Fibroblast of lung (primary cell): ENCODE results near the gene CPA1. TPM values are rescaled to one million over a fixed set of nuclear protein-coding genes. Genes with fewer than 3 reads are reported as not detected.

Experiments
- DNase-seq, 2 donors: peaks; one replicate each; pipeline versions ENCODE4 v3.0.0 to v3.0.0-alpha.2; 2010; ENCODE audit warnings: low read depth in 2 of 2
- H2AFZ ChIP-seq: 2 replicates; pipeline ENCODE4 v1.5.1; 2012; ENCODE audit warnings: low read length, control low read depth, inconsistent platforms
- H3K27ac ChIP-seq: 2 replicates; pipeline ENCODE4 v1.5.1; 2011; ENCODE audit warnings: low read length, control low read depth; ENCODE audit not compliant: insufficient read depth
- H3K27me3 ChIP-seq: 2 replicates; pipeline ENCODE4 v1.5.1; 2011; ENCODE audit warnings: mild to moderate bottlenecking, low read length; ENCODE audit not compliant: control insufficient read depth, insufficient read depth
- H3K36me3 ChIP-seq: 2 replicates; pipeline ENCODE4 v1.5.1; 2011; ENCODE audit warnings: low read length; ENCODE audit not compliant: control insufficient read depth, insufficient read depth
- H3K4me1 ChIP-seq: 2 replicates; pipeline ENCODE4 v1.5.1; 2011; ENCODE audit warnings: low read length; ENCODE audit not compliant: control insufficient read depth, insufficient read depth; ENCODE audit errors: extremely low read depth
- H3K4me2 ChIP-seq: 2 replicates; pipeline ENCODE4 v1.5.1; 2011; ENCODE audit warnings: low read length, control low read depth; ENCODE audit not compliant: insufficient read depth; ENCODE audit errors: extremely low read depth
- H3K4me3 ChIP-seq, 4 experiments: fragments of 200-600 bp in 1 of 4; sonication (generic) in 1 of 4; replicated peaks in 1 of 4; 2 replicates each; pipeline ENCODE4 v1.5.1; 2011 to 2016; ENCODE audit warnings: low read length in 4 of 4, low read depth in 3 of 4, mild to moderate bottlenecking in 3 of 4, control low read depth in 2 of 4, inconsistent platforms in 1 of 4, mixed read lengths in 1 of 4; ENCODE audit not compliant: insufficient read depth in 1 of 4; ENCODE audit errors: control extremely low read depth in 1 of 4
- H3K79me2 ChIP-seq: 2 replicates; pipeline ENCODE4 v1.5.1; 2012; ENCODE audit warnings: mild to moderate bottlenecking, low read length, inconsistent platforms; ENCODE audit not compliant: control insufficient read depth, insufficient read depth
- H3K9ac ChIP-seq: 2 replicates; pipeline ENCODE4 v1.5.1; 2011; ENCODE audit warnings: mild to moderate bottlenecking, low read length, control low read depth; ENCODE audit not compliant: insufficient read depth
- H3K9me3 ChIP-seq: 2 replicates; pipeline ENCODE4 v1.5.1; 2012; ENCODE audit warnings: low read depth, low read length; ENCODE audit not compliant: control insufficient read depth, insufficient read depth
- H4K20me1 ChIP-seq: 2 replicates; pipeline ENCODE4 v1.5.1; 2011; ENCODE audit warnings: low read length; ENCODE audit not compliant: control insufficient read depth, insufficient read depth; ENCODE audit errors: extremely low read depth
- EZH2 ChIP-seq: IDR thresholded peaks from 2 replicates; pipeline ENCODE4 v1.5.1; 2012; ENCODE audit warnings: low read length, control low read depth, mild to moderate bottlenecking; ENCODE audit errors: missing control alignments
- polyA plus RNA-seq, 2 donors: library from polyadenylated mRNA; depleted of rRNA in 1 of 2; stranded (reverse) in 1 of 2; unstranded in 1 of 2; fragments of >200 nt; gene quantifications; 2 replicates each; pipeline ENCODE4 v1.2.1, GENCODE V29; 2011 to 2012; ENCODE audit warnings: missing spikeins in 1 of 2
- total RNA-seq: library from RNA; depleted of rRNA; stranded (reverse); fragments of >200 nt; gene quantifications from 2 replicates; pipeline ENCODE4 v1.2.1, GENCODE V29; 2014
- TF ChIP-seq, protein P1 (sequence below), 2 donors: IDR thresholded peaks in 1 of 2; conservative IDR thresholded peaks in 1 of 2; 1 replicate in 1 of 2; 2 replicates in 1 of 2; pipeline ENCODE4 v1.5.1; 2011 to 2012; ENCODE audit warnings: low read length in 2 of 2, control low read depth in 1 of 2, inconsistent platforms in 1 of 2, low read depth in 1 of 2, mild to moderate bottlenecking in 1 of 2

CPA1 gene
- total and polyA plus RNA-seq, 2 donors (not counting 1 experiment from before 2014, with no cell fraction given): under 0.01 to 0.12 TPM

DNA sequence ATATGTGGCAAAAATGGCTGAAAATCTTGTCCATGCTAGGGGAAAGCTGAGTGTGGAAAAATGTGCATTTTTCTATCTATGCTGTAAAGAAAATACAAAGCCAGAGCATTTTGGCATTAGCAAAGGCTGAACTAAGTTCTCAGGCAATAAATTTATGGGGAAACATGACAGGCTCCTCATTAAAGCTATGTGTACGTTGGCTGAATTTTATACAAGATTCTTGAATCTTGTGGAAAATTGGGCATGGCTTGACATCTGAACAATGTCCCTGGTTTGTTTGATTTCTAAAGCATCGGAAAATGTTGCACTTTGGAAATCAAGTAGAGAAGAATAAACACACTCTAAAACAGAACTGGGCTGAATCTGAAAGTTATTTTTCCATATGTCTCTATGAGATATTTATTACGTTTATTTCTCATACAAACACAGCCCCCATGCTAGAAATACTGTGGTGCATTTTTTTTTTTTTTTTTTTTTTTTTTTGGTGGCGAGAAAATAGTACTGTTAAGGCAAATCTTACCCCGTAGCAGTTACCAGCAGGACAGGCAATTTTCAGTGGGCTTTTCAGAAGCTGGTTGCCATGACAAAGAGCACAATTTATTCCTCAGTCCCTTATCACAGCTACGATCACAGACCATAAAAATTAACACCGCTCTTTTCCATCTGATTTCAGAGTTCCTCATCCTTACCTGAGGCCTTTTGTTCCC is 16.9 kb downstream of the CPA1 start:
- no peak overlapping the region for H2AFZ ChIP-seq
- H4K20me1 ChIP-seq: no peaks in the 10 kb centered on the region
- no peak for TF ChIP-seq EZH2
- TF ChIP-seq, protein P1, sequence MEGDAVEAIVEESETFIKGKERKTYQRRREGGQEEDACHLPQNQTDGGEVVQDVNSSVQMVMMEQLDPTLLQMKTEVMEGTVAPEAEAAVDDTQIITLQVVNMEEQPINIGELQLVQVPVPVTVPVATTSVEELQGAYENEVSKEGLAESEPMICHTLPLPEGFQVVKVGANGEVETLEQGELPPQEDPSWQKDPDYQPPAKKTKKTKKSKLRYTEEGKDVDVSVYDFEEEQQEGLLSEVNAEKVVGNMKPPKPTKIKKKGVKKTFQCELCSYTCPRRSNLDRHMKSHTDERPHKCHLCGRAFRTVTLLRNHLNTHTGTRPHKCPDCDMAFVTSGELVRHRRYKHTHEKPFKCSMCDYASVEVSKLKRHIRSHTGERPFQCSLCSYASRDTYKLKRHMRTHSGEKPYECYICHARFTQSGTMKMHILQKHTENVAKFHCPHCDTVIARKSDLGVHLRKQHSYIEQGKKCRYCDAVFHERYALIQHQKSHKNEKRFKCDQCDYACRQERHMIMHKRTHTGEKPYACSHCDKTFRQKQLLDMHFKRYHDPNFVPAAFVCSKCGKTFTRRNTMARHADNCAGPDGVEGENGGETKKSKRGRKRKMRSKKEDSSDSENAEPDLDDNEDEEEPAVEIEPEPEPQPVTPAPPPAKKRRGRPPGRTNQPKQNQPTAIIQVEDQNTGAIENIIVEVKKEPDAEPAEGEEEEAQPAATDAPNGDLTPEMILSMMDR (conservative IDR thresholded peaks at IDR 0.05 in 1 of 2, IDR thresholded peaks at IDR 0.05 in 1 of 2; ENCODE audit: low read depth in 1 of 2, low read length in 2 of 2): no peak
- H3K4me3 ChIP-seq: no peak overlapping the region
- peak overlapping the region; percentile 18 for H3K4me2 ChIP-seq
- H3K36me3 ChIP-seq: no peaks in the 10 kb centered on the region
- H3K9ac ChIP-seq: no peak overlapping the region
- no peak overlapping the region for H3K27ac ChIP-seq
- DNase-seq: peak in 1 of 2 donors; percentile 37
- H3K79me2 ChIP-seq: no peaks in the 10 kb centered on the region
- peaks cover 13% of the 10 kb centered on the region for H3K4me1 ChIP-seq
- H3K27me3 ChIP-seq: no peaks in the 10 kb centered on the region
- H3K9me3 ChIP-seq: no peaks in the 10 kb centered on the region

GRCh38 chr7:130397758-130398073 is 17.4 kb downstream of the CPA1 start:
- Histone ChIP-seq H3K27me3 (no peaks in the 10 kb centered on the region), H3K4me1 (peaks cover 10% of the 10 kb centered on the region), H3K27ac (no peak overlapping the region), H3K9ac (no peak overlapping the region), H3K4me3 (no peak overlapping the region), H4K20me1 (no peaks in the 10 kb centered on the region), H3K4me2 (no peak overlapping the region), H3K9me3 (no peaks in the 10 kb centered on the region), H3K36me3 (no peaks in the 10 kb centered on the region), H3K79me2 (no peaks in the 10 kb centered on the region), H2AFZ (no peak overlapping the region)
- DNase-seq: no peak
- no peak for TF ChIP-seq EZH2
- TF ChIP-seq, protein P1 (conservative IDR thresholded peaks at IDR 0.05 in 1 of 2, IDR thresholded peaks at IDR 0.05 in 1 of 2; ENCODE audit: low read depth in 1 of 2, low read length in 2 of 2): no peak

DNA sequence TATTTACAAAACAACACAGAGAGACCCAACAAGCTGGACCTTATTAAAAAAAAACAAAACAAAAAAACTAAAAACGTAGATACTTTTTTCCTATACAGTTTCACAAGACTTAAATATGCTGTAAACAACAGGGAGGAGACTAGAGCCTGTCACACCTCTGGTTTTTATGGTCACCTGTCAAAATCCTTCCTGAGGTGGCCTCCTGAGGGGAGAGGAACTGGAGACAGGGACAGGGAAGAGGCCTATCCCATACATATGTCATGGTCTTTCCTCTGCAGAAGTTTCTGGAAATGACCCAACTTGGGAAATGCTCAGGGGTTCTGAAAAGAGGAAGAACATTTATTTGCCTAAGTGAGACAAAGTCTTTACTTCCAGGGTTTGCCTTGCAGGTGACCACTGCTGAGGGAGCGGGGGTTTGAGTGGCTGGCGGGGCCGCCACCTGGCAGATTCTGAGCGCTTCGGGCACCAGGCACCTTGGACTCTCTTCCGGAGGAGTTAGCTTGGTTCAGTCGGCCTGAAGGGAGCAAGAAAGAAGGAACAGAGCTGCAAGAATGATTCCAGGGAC is 18.3 kb downstream of the CPA1 start:
- no peak overlapping the region for H3K4me2 ChIP-seq
- DNase-seq: no peak
- H3K4me1 ChIP-seq: peaks cover 2% of the 10 kb centered on the region
- H3K9me3 ChIP-seq: no peaks in the 10 kb centered on the region
- H3K79me2 ChIP-seq: no peaks in the 10 kb centered on the region
- no peak overlapping the region for H3K9ac ChIP-seq
- H3K27me3 ChIP-seq: no peaks in the 10 kb centered on the region
- no peak overlapping the region for H3K27ac ChIP-seq
- H3K36me3 ChIP-seq: no peaks in the 10 kb centered on the region
- no peaks in the 10 kb centered on the region for H4K20me1 ChIP-seq
- H2AFZ ChIP-seq: no peak overlapping the region
- no peak for TF ChIP-seq EZH2
- TF ChIP-seq, protein P1 (conservative IDR thresholded peaks at IDR 0.05 in 1 of 2, IDR thresholded peaks at IDR 0.05 in 1 of 2; ENCODE audit: low read depth in 1 of 2, low read length in 2 of 2): no peak
- no peak overlapping the region for H3K4me3 ChIP-seq
